ENCODE results near the gene GNPAT.

GNPAT gene

DNA sequence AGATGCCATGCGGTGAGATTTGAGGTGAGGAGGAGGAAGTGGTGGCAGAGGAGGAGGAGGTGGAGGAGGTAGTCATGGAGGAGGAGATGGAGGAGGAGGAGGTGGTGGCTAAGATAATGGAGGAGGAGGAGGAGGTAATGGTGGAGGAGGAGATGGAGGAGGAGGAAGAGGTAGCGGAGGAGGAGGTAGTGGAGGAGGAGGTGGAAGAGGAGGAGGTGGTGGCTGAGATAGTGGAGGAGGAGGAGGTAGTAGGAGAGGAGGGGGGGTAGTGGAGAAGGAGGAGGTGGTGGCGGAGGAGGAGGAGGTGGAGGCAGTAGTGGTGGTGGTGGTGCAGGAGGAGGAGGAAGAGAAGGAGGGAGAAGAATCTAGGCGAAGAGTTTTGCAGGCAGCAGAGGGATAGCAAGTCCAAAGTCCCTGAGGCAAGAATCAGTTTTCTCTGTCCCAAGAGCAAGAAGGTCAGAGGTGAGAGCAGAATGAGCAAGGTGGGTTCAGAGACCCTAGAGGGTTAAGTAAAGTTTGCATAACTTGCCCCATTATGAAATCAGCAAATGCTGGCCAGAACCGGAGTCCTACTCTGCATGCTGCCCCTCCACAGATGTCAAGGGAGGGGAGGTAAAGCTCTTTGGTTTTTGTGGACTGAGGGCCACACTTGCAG is 38.9 kb upstream of the GNPAT start:
- no peak overlapping the region for H2AFZ ChIP-seq (ENCODE audit: low read length)
- no peak overlapping the region for H3K9ac ChIP-seq (ENCODE audit: low read length)
- H3K27ac ChIP-seq (ENCODE audit: low read depth, low read length, poor library complexity, severe bottlenecking), result no peak overlapping the region
- no peaks in the 10 kb centered on the region for H3K36me3 ChIP-seq (ENCODE audit: insufficient read depth, low read length)
- H3K4me2 ChIP-seq (ENCODE audit: low read length), result no peak overlapping the region
- H3K27me3 ChIP-seq (ENCODE audit: insufficient read depth, low read length), result no peaks in the 10 kb centered on the region
- H3K79me2 ChIP-seq (ENCODE audit: insufficient read depth, low read length), result no peaks in the 10 kb centered on the region
- H3K9me3 ChIP-seq (ENCODE audit: low read length), result no peaks in the 10 kb centered on the region
- H4K20me1 ChIP-seq (ENCODE audit: insufficient read depth, low read length), result no peaks in the 10 kb centered on the region
- H3K4me3 ChIP-seq (ENCODE audit: low read depth, low read length, poor library complexity, severe bottlenecking), result no peak overlapping the region
- no peaks in the 10 kb centered on the region for H3F3A ChIP-seq (ENCODE audit: insufficient read depth, low read length)
- no peaks in the 10 kb centered on the region for H3K4me1 ChIP-seq (ENCODE audit: insufficient read depth, low read length, severe bottlenecking)
- no peak for TF ChIP-seq CTCF (IDR thresholded peaks at IDR 0.05; ENCODE audit: low read length)
- no peak for TF ChIP-seq EZH2 (IDR thresholded peaks at IDR 0.05; ENCODE audit: borderline replicate concordance, low read length)
- no peaks in the 10 kb centered on the region for H3K9me2 ChIP-seq (ENCODE audit: low read depth, low read length)

GRCh38 chr1:231203259-231204057 is 37.6 kb upstream of the GNPAT start:
- Histone ChIP-seq H3F3A (ENCODE audit: insufficient read depth, low read length) (no peaks in the 10 kb centered on the region), H3K4me1 (ENCODE audit: insufficient read depth, low read length, severe bottlenecking) (no peaks in the 10 kb centered on the region), H4K20me1 (ENCODE audit: insufficient read depth, low read length) (no peaks in the 10 kb centered on the region), H3K4me2 (ENCODE audit: low read length) (no peak overlapping the region), H3K27me3 (ENCODE audit: insufficient read depth, low read length) (no peaks in the 10 kb centered on the region), H3K36me3 (ENCODE audit: insufficient read depth, low read length) (no peaks in the 10 kb centered on the region), H3K79me2 (ENCODE audit: insufficient read depth, low read length) (no peaks in the 10 kb centered on the region), H3K27ac (ENCODE audit: low read depth, low read length, poor library complexity, severe bottlenecking) (no peak overlapping the region), H3K9me2 (ENCODE audit: low read depth, low read length) (no peaks in the 10 kb centered on the region), H3K9ac (ENCODE audit: low read length) (no peak overlapping the region), H3K9me3 (ENCODE audit: low read length) (no peaks in the 10 kb centered on the region), H3K4me3 (ENCODE audit: low read depth, low read length, poor library complexity, severe bottlenecking) (no peak overlapping the region), H2AFZ (ENCODE audit: low read length) (no peak overlapping the region)
- no peak for TF ChIP-seq CTCF (IDR thresholded peaks at IDR 0.05; ENCODE audit: low read length)
- no peak for TF ChIP-seq EZH2 (IDR thresholded peaks at IDR 0.05; ENCODE audit: borderline replicate concordance, low read length)

DNA sequence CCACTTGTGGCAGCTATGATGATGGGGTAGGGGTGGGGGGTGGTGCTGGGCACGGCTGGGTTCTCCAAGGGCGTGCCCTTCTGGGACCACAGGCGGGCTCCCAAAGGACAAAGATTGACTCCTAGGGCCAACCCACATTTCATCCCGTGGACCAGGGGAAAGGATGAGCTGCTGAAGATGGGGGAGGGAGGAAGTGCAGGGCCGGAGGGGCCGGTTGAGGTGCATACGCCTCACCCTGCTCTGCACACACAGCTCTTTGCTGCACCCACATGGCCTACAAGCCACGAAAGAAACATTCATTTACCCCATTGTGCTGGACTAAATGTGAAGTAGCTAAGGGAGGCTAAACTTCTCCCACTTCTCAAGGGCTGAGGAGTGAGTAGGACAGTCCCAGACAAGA is 34.2 kb upstream of the GNPAT start:
- Histone ChIP-seq H3K9me2 (ENCODE audit: low read depth, low read length) (no peaks in the 10 kb centered on the region), H3K9ac (ENCODE audit: low read length) (no peak overlapping the region), H3K4me2 (ENCODE audit: low read length) (no peak overlapping the region), H3F3A (ENCODE audit: insufficient read depth, low read length) (no peaks in the 10 kb centered on the region), H3K79me2 (ENCODE audit: insufficient read depth, low read length) (no peaks in the 10 kb centered on the region), H3K27me3 (ENCODE audit: insufficient read depth, low read length) (no peaks in the 10 kb centered on the region), H3K9me3 (ENCODE audit: low read length) (no peaks in the 10 kb centered on the region), H3K27ac (ENCODE audit: low read depth, low read length, poor library complexity, severe bottlenecking) (no peak overlapping the region), H3K4me1 (ENCODE audit: insufficient read depth, low read length, severe bottlenecking) (peaks cover 8% of the 10 kb centered on the region), H3K4me3 (ENCODE audit: low read depth, low read length, poor library complexity, severe bottlenecking) (no peak overlapping the region), H3K36me3 (ENCODE audit: insufficient read depth, low read length) (no peaks in the 10 kb centered on the region), H4K20me1 (ENCODE audit: insufficient read depth, low read length) (no peaks in the 10 kb centered on the region), H2AFZ (ENCODE audit: low read length) (no peak overlapping the region)
- TF ChIP-seq CTCF (IDR thresholded peaks at IDR 0.05; ENCODE audit: low read length) (peak; percentile 15; the same call in 1 of the 2 replicates), EZH2 (IDR thresholded peaks at IDR 0.05; ENCODE audit: borderline replicate concordance, low read length) (no peak)
